ENCODE measurements around the gene ANKK1.

The ANKK1 gene

GRCh38 chr11:113356203-113356602 is 31.4 kb upstream of the ANKK1 start:
- Histone ChIP-seq H3K9me3 (ENCODE audit: control insufficient read depth, low read length) (no peaks in the 10 kb centered on the region), H3K27me3 (ENCODE audit: control insufficient read depth, insufficient read depth, low read length) (no peaks in the 10 kb centered on the region), H3K4me2 (ENCODE audit: low read length) (no peak overlapping the region), H3K79me2 (no peaks in the 10 kb centered on the region), H3K27ac (no peak overlapping the region), H3K4me3 (ENCODE audit: low read depth, low read length) (no peak overlapping the region), H2AFZ (no peak overlapping the region), H3K36me3 (ENCODE audit: control insufficient read depth, insufficient read depth, low read length) (no peaks in the 10 kb centered on the region), H3K4me1 (no peaks in the 10 kb centered on the region), H3K9ac (no peak overlapping the region)
- TF ChIP-seq CTCF (IDR thresholded peaks at IDR 0.05) = no peak

- Histone ChIP-seq H3K4me1 (no peaks in the 10 kb centered on the region), H3K4me2 (ENCODE audit: low read length) (no peak overlapping the region), H3K9ac (no peak overlapping the region), H3K9me3 (ENCODE audit: control insufficient read depth, low read length) (no peaks in the 10 kb centered on the region), H3K27me3 (ENCODE audit: control insufficient read depth, insufficient read depth, low read length) (no peaks in the 10 kb centered on the region), H3K79me2 (no peaks in the 10 kb centered on the region), H3K27ac (no peak overlapping the region), H3K36me3 (ENCODE audit: control insufficient read depth, insufficient read depth, low read length) (no peaks in the 10 kb centered on the region), H2AFZ (no peak overlapping the region), H3K4me3 (ENCODE audit: low read depth, low read length) (no peak overlapping the region)
- TF ChIP-seq CTCF (IDR thresholded peaks at IDR 0.05) = no peak
These were observed 24.2 kb upstream of the ANKK1 start for GRCh38 chr11:113363406-113363805.

- Histone ChIP-seq H2AFZ (no peak overlapping the region), H3K9me3 (ENCODE audit: control insufficient read depth, low read length) (no peaks in the 10 kb centered on the region), H3K79me2 (no peaks in the 10 kb centered on the region), H3K27ac (no peak overlapping the region), H3K4me1 (no peaks in the 10 kb centered on the region), H3K36me3 (ENCODE audit: control insufficient read depth, insufficient read depth, low read length) (no peaks in the 10 kb centered on the region), H3K4me2 (ENCODE audit: low read length) (no peak overlapping the region), H3K4me3 (ENCODE audit: low read depth, low read length) (no peak overlapping the region), H3K27me3 (ENCODE audit: control insufficient read depth, insufficient read depth, low read length) (no peaks in the 10 kb centered on the region), H3K9ac (no peak overlapping the region)
- TF ChIP-seq CTCF (IDR thresholded peaks at IDR 0.05) = no peak
These were observed 23.5 kb upstream of the ANKK1 start for GRCh38 chr11:113363996-113364641.

GRCh38 chr11:113365895-113366294 is 21.7 kb upstream of the ANKK1 start:
- Histone ChIP-seq H3K36me3 (ENCODE audit: control insufficient read depth, insufficient read depth, low read length) (no peaks in the 10 kb centered on the region), H3K9ac (no peak overlapping the region), H3K4me1 (no peaks in the 10 kb centered on the region), H3K79me2 (no peaks in the 10 kb centered on the region), H3K4me3 (ENCODE audit: low read depth, low read length) (no peak overlapping the region), H3K9me3 (ENCODE audit: control insufficient read depth, low read length) (no peaks in the 10 kb centered on the region), H3K4me2 (ENCODE audit: low read length) (no peak overlapping the region), H3K27me3 (ENCODE audit: control insufficient read depth, insufficient read depth, low read length) (no peaks in the 10 kb centered on the region), H3K27ac (no peak overlapping the region), H2AFZ (no peak overlapping the region)
- no peak for TF ChIP-seq CTCF (IDR thresholded peaks at IDR 0.05)

DNA sequence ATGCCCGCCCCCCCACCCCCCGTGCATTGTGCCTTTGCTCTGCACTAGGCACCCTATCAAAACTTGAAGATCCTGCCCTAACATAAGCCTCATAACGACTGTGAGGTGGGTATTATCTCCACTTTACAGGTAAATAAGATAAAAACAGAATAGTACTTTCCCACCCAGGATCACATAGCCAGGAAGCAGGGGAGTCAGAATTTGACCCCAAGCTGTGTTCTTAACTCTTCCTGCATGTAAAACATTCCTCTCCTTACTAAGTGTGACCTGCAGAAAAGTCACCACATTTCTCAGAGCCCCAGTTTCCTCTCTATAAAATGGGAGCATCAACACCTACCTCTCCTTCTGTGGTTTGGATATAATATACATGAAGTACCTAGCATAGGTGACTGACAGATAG is 18.2 kb upstream of the ANKK1 start:
- H3K4me2 ChIP-seq (ENCODE audit: low read length) = no peak overlapping the region
- H3K4me3 ChIP-seq (ENCODE audit: low read depth, low read length) = no peak overlapping the region
- no peaks in the 10 kb centered on the region for H3K79me2 ChIP-seq
- no peak overlapping the region for H3K27ac ChIP-seq
- H3K9ac ChIP-seq = no peak overlapping the region
- no peaks in the 10 kb centered on the region for H3K9me3 ChIP-seq (ENCODE audit: control insufficient read depth, low read length)
- no peak for TF ChIP-seq CTCF (IDR thresholded peaks at IDR 0.05)
- no peak overlapping the region for H2AFZ ChIP-seq
- H3K36me3 ChIP-seq (ENCODE audit: control insufficient read depth, insufficient read depth, low read length) = no peaks in the 10 kb centered on the region
- no peaks in the 10 kb centered on the region for H3K4me1 ChIP-seq
- H3K27me3 ChIP-seq (ENCODE audit: control insufficient read depth, insufficient read depth, low read length) = no peaks in the 10 kb centered on the region
